AML-193 (cell line): Measurements from ENCODE around the gene VPS37D.
"Not testable (repeated sequence)": the region's sequence is repeated elsewhere in the genome, so short reads cannot be mapped to it uniquely, and the experiment has no call there.

Experiments used
- DNase-seq, 2 experiments: peaks; one replicate each; lab custom pipeline; 2025; lab: John Stamatoyannopoulos, UW

Gene VPS37D, protein sequence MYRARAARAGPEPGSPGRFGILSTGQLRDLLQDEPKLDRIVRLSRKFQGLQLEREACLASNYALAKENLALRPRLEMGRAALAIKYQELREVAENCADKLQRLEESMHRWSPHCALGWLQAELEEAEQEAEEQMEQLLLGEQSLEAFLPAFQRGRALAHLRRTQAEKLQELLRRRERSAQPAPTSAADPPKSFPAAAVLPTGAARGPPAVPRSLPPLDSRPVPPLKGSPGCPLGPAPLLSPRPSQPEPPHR

DNA sequence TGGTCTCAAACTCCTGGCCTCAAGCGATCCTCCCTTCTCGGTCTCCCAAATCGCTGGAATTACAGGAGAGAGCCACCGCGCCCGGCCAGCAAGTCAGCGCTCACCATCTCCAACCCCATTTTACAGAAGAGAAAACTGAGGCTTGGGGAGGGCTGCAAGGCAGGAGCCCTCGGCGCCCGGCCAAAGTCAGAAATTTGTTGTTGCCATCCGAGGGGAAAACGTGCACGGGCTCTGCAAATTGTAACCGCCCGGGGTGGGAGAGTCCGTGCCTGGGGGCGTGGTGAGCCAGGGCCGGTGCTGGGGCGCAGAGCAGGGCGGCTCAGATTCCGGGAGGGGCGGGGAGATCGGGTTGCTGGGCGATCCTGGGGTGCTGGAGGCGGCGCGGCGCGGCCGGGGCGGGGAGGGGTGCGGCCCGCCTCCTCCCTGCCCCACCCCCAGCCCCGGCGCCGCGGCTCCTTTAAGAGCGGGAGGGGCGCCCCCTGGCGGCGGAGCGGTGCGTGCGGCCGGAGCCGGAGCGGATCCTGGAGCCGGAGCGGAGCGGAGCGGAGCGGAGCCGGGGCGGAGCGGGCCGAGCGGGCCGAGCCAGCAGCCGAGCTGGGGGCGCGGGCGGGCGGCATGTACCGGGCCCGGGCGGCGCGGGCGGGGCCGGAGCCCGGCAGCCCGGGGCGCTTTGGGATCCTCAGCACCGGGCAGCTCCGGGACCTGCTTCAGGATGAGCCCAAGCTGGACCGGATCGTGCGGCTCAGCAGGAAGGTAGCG is at the start of gene VPS37D:
TSS of gene VPS37D (plus strand) at position 488 of the 759 bp plus-strand sequence. CDS start at position 616, 128 bp downstream.
- DNase-seq, result peak; percentile 51 to 71

DNA sequence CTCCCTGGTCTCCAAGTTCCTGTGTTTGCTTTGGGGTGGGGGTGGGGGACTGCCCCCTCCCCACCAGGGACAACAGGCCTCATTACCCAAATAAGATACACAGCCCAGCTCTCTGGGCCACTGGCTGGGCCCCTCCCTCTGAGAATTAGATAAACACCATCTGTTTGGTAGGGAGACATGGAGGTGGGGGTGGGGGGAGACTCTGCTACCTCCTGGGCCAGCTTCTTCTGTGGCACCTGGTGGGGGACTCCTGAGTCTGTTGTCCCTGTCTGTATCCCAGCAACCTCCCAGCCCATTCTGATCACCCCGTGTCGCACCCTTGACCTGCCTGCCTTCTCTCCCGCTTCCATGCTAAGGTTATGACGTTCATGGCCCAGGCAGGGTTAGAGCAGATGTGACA is 49.1 kb upstream of the VPS37D start:
- DNase-seq, result no peak

DNA sequence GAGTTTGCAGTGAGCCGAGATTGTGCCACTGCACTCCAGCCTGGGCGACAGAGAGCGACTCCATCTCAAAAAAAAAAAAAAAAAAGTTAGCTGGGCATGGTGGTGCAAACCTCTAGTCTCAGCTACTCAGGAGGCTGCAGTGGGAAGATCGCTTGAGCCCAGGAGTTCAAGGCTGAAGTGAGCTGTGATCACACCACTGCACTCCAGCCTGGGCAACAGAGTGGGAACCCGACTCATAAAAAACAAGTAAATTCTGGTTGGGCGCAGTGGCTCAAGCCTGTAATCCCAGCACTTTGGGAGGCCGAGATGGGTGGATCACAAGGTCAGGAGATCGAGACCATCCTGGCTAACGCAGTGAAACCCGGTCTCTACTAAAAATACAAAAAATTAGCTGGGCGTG is 48.2 kb upstream of the VPS37D start:
- DNase-seq, result not testable (repeated sequence)

DNA sequence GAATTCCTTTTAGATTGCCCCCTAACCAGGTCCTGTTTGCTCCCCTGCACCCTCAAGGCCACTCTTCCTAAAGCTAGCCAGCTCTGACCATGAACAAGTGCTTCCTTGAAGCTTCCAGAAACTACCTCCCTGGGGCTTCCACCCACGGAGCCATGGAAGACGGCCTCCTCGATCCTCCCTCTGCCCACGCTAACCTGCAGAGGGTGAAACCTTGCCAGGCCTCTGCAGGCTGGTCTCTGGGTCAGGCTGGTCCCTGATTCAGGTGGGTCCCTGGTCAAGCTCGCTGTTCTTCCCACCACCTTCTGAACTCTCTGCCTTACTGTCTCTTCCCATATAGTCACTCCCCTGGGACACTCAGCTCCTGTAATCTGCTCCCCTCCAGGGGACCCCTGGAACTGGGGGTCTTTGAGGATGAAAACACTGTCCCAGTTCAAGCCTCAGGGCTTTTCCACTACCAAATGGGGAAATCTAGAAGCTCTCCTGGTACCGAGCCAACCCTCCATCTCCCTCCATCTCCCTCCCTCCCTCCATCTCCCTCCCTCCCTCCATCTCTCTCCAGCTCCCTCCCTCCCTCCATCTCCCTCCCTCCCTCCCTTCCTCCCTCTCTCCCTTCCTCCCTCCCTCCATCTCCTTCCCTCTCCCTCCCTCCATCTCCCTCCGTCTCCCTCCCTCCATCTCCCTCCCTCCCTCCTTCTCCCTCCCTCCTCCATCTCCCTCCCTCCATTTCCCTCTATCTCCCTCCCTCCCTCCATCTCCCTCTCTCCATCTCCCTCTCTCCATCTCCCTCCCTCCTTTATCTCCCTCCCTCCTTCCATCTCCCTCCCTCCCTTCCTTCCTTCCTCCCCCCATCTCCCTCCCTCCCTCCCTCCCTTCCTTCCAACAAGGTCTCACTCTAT is 46.2 kb upstream of the VPS37D start:
- no peak for DNase-seq

DNA sequence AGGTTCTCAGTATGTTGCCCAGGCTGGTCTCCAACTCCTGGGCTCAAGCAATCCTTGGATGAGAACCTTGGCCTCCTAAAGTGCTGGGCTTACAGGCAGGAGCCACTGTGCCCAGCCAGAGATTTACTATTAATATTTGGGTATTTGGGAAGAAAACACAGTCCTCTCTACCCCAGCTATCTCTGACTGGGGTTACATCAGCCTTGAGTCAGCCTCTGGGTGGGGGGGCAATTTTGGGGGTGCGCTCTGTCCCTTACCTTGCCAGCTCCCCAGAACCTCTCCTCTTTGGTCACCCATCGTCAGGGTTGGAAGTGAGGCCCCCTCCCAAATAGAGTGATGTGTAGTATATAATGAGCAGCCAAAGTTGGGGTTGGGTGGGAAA is 45.1 kb upstream of the VPS37D start:
- DNase-seq, result no peak

DNA sequence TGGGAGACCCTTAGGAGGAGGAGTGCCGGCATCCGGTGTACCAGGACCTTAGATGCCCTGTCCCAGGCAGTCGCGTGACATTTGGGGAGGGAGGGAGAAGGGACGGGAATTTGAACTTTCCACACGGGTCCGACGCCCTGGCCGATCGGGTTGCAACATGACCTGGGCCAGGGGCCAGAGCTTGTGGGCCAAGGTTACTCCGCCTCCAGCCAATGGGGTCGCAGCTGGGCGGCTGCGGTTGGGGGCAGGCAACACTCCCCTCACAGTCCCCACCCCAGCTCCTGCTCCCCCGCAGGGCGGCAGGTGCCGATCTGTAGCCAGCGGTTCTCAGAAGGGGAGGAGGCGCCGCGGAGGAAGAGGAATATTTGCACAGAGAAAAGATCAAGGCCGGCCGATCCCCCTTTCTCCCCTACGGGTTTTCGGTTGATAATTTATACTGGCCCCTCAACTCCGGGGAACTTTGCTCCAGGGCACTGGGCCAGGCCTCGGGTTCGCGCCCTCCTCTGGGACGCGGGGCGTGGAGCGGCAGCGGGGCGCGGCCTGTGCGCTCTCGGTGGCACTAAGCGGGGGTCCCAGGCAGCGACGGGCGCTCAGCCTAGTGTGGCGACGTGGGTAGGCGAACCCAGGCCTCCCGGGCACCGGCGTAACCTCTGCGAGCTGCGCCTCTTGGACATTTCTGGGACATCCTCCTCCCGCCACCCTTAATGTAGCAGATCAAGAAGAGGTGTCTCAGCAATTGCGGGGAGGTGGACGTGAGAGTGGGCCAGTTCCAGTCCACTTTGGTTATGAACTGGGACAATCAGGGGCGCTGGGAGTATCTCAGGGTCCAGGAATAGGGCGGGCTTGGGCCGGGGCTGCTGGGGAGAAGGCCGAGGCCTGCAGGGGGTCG is 44.5 kb upstream of the VPS37D start:
- no peak for DNase-seq

DNA sequence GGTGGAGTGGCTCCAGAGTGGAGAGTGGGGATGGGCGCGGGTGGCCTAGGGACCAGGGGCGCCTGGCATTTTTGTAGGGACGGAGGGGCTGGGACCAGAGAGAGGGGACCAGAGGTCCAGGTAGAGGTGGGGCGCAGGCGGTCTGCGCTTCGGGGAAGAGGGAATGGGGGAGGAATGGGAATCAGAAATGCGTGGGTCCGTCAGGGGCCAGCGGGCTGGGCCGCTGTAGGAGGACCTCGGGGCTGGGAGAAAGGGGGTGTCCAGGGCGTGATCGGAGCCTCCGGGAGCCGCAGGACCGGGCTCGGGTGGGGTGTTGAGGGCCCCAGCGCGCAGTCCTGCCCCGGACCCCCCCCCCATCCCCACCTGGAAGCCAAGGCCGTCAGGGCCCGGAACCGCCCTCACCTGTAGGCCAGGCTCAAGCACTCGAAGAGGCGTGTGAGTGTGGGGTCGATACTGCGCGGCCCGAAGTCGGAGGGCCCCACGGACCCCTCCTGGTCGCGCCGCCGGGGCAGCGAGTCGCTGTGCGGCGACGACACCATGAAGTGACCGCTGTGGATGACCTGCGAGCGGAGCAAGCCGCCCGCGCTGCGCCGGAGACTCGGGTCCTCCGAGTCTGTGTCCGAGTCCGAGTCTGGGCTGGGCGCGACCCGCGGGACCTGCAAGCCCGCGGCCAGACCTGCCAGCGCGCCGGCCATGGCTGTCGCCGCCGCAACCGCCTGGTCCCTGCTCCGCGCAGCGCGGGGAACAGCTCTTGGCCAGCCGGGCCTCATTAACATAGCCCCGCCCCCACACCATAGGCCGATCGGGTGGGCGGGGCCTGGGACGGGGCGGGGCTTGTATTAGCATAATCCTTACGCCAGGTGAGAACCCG is 43.6 kb upstream of the VPS37D start, which contains the start of gene MLXIPL:
TSS of gene MLXIPL (minus strand) at position 725 of the 871 bp plus-strand sequence. CDS start at position 695, 30 bp downstream.
- no peak for DNase-seq

DNA sequence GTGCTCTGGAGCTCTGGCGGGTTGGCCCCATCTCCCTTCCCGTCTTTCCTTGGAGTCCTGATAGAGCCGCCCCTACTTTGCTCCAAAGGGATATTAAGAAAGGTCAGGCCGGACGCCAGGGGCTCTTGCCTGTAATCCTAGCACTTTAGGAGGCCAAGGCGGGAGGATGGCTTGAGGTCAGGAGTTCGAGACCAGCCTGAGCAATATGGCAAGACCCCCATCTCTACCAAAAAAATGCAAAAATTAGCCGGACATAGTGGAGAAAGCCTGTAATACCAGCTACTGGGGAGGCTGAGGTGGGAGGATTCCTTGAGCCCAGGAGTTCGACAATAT is 43.0 kb upstream of the VPS37D start:
- no peak for DNase-seq

DNA sequence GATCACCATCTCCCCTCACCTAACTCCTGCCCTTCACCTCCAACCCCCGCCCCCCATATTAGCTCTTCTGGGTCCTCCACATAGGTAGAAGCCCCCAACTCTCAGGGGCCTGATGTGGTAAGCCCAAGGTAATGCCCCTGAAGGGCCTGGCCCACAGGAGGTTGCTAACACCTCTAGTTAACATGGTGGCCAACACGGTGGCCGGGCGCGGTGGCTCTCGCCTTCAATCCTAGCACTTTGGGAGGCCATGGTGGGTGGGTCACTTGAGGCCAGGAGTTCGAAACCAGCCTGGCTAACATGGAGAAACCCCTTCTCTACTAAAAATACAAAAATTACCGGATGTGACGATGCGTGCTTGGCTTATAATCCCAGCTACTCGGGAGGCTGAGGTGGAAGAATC is 42.4 kb upstream of the VPS37D start:
- no peak for DNase-seq

DNA sequence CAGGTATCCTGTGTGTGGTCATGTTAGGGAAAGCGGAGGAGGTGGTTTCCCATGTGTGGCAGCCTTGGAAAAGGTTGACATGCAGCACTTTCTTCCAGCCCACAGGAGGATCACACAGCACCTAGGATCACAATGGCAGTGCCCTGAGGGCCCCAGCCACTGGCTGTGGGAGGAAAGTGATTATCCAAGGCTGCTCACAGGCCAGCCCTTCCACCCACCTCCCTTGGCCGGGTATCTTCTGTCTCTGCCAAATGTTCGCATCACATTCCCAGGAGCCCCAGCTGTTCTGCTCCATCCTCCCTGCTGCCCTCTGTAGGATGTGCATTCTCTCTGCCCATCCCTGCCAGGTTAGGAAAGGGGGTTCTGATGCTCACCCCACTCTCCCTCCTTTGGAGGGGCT is 40.8 kb upstream of the VPS37D start:
- no peak for DNase-seq

DNA sequence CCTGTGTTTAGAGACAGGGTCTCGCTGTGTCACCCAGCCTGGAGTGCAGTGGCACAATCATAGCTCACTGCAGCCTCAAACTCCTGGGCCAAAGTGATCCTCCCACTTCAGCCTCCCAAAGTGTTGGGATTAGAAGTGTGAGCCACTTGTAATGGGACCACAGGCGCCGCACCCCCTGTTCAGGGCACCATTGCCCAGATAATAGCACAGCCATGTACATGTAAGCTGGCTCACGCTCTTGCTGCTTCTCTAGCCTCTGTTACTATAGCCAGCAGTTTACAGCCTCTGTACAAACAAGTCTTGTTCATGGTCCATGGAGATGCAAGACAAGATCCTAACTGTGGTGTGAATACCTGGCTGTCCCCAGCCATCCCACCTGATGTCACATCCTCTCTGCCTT is 39.1 kb upstream of the VPS37D start:
- no peak for DNase-seq

DNA sequence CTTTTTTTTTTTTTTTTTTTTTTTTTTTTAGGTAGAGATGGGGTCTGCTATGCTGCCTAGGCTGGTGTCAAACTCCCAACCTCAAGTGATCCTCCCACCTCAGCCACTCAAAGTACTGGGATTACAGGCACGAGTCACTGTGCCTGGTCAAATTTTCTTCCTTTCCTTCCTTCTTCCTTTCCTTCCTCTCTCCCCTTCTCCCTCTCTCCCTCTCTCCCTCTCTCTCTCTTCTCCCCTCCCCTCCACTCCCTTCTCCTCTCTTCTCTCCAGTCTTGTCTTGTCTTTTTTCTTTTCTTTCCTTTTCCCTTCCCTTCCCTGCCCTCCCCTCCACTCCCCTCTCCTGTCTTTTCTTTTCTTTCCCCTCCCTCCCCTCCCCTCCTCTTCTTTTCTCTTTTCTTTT is 36.1 kb upstream of the VPS37D start:
- DNase-seq, result no peak

DNA sequence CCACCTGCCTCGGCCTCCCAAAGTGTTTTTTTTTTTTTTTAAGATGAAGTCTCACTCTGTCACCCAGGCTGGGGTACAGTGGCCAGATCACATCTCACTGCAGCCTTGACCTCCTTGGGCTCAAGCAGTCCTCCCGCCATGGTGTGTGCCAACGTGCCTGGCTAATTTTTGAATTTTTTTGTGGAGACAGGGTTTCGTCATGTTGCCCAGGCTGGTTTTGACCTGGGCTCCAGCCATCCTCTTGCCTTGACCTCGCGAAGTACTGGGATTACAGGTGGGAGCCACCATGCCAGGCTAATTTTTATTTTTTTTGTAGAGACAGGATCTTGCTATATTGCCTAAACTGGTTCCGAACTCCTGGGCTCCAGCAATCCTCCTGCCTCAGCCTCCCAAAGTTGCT is 34.3 kb upstream of the VPS37D start:
- DNase-seq, result no peak

DNA sequence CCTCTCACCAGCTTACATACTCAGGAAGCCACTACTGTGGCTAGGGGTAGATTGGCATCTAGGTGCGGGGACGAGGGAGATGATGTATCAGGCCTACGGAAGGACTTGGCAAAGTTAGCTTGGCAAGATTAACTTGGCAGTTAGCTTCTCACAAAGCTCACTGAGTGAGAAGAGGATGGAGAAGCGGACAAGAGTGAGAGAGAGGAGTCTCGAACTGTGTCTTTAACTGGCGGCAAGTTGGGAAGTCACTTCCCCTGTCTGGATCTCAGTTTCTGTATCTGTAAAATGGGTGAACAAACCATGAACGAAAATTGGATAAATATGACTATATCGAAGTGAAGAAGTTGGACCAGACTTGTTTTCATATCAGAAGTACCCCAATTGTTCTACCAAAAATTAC is 33.8 kb upstream of the VPS37D start:
- no peak for DNase-seq

DNA sequence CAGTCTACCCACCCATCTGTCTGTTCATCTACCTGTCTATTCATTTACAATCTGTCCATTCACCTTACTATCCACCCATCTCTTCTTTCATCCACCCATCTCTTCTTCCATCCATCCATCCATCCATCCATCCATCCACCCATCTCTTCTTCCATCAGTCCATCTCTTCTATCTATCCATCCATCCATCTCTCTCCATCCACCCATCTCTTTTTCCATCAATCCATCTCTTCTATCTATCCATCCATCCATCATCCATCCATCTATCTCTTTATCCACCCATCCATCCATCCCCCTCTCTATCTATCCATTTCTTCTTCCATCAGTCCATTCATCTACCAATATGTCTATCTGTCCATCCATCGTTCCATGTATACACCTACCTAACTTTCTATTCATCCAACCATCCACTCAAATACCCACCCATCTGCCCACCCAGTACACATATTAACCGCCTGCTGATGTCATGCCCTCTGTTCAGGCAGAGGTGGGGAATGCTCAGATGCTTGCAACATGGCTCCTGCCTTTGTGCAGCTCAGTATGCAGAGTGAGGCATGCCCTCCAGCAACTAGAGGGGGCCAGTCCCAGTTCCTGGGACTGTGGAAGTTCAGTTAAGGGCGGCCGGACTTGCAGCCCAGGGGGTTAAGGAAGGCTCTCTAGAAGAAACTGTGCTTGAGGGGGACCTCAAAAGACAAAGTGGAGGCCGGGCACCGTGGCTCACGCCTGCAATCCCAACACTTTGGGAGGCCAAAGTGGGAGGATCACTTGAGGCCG is 32.0 kb upstream of the VPS37D start:
- no peak for DNase-seq

DNA sequence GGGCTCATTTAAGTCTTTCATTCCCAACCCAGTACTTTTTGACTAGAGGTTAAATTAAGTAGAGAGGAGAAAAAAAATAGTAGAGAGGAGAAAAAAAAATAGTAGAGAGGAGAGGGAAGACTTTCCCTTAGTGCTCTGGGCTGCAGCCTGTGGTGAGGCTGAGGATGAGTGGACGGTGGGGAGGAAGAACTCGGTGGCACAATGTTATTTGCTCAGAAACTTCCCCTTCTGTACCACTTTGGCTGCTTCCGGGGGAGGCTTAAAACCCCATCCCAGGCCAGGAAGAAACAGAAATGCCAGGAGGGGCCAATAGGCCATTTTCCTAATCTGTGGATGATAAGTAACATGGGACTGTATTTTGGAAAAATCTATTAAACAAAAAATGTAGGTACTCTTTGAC is 28.7 kb upstream of the VPS37D start:
- DNase-seq, result peak in 1 of 2 experiments; percentile 11

DNA sequence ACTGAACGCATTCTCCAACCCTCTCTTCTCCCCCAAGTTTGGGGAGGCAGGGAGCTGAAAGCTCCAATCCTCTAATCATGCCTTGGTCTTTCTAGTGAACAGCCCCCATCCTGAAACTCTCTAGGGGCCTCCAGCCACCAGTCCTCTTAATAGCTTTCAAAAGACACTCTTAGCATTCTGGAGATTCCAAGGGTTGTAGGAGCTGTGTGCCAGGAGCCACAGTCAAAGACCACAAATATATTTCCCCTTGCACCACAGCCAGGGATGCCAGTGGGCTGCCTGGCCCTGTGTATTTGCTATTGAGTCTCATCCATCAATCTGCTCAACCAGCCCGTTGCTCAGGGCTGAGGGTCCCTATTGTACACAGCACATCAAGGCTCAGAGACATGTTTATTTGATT is 24.8 kb upstream of the VPS37D start:
- DNase-seq, result no peak

DNA sequence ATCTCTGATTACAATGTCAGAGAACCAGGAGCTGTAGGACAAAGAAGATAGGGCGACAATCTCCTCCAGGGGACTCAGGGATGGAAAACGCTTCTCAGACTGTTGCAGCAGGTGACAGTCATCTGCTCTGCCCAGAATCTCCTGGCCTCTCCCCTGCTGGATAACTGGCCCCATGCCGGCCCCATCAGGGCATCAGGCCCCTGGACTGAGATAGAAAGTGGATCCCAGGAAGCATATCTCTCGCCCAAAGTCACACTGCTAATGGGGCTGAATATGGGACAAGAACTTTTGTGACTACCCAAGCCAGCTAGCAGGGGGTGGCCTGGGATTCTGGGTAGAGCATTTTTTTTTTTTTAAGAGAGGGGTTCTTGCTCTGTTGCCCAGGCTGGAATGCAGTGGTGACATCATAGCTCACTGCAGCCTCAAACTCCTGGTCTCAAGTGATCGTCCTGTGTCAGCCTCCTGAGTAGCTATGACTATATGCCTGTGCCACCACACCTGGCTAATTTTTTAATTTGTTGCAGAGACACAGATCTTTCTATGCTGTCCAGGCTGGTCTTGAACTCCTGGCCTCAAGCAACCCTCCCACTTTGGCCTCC is 22.8 kb upstream of the VPS37D start:
- no peak for DNase-seq

DNA sequence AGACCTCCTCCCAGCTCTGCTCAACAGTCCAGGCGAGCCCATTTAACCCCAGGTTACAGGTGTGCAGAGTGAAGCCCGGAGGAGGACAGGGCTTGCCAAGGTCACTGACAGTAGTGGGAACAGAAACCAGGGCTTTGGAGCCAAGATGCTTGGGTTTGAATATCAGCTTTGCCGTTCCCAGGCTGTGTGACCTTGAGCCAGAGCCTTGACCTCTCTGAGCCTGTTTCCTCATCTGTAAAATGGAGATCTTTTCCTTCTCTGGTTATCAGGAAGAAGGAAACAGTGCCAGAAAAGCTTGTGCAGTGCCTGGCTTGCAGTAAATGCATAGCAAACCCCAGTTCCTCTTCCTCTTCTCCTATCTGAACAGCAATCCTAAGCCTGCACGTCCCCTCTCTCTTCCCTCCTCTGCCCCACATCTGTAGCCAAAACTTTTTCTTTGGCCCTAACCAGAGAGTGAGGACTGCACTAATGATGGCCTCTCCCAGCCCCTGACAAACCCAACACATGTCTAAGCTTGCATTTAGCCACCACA is 21.9 kb upstream of the VPS37D start:
- DNase-seq, result peak in 1 of 2 experiments; percentile 18
